IPS-18c (cell line): ENCODE measurements around the gene CAPN14.

Experiments used
- H3K4me3 ChIP-seq: 2 replicates; pipeline ENCODE4 v1.7.0; 2013; ENCODE audit warnings: low read depth, mild to moderate bottlenecking, low read length, moderate library complexity; ENCODE audit not compliant: insufficient read depth
- H3K9me3 ChIP-seq: one replicate; pipeline ENCODE4 v1.6.1; 2013; ENCODE audit warnings: mild to moderate bottlenecking, low read length, moderate library complexity; ENCODE audit not compliant: control insufficient read depth, insufficient read depth

Gene CAPN14

GRCh38 chr2:31233741-31234682 lies 16.7 kb upstream of the CAPN14 start, which contains the start of gene EHD3:
TSS of gene EHD3 (plus strand) at chr2:31234152. CDS start at chr2:31234622, 470 bp downstream.
- H3K9me3 ChIP-seq, result no peaks in the 10 kb centered on the region
- H3K4me3 ChIP-seq, result peak within 1 kb of the TSS; percentile 71

- H3K4me3 ChIP-seq, result no peak overlapping the region
Observed at GRCh38 chr2:31233231-31233630, 15.9 kb upstream of the CAPN14 start.

GRCh38 chr2:31232586-31232985 lies 15.3 kb upstream of the CAPN14 start:
- H3K4me3 ChIP-seq, result no peak overlapping the region
- no peaks in the 10 kb centered on the region for H3K9me3 ChIP-seq

More at GRCh38 chr2:31233231-31233630, 15.9 kb upstream of the CAPN14 start:
- H3K9me3 ChIP-seq, result no peaks in the 10 kb centered on the region

GRCh38 chr2:31231571-31232302 lies 14.4 kb upstream of the CAPN14 start:
- no peak overlapping the region for H3K4me3 ChIP-seq
- H3K9me3 ChIP-seq, result no peaks in the 10 kb centered on the region

- no peaks in the 10 kb centered on the region for H3K9me3 ChIP-seq
- no peak overlapping the region for H3K4me3 ChIP-seq
Observed at GRCh38 chr2:31230751-31231150, 13.4 kb upstream of the CAPN14 start.

GRCh38 chr2:31228717-31229116 lies 11.4 kb upstream of the CAPN14 start:
- Histone ChIP-seq H3K9me3 (no peaks in the 10 kb centered on the region), H3K4me3 (no peak overlapping the region)

GRCh38 chr2:31227711-31228125 lies 10.4 kb upstream of the CAPN14 start:
- no peak overlapping the region for H3K4me3 ChIP-seq
- H3K9me3 ChIP-seq, result no peaks in the 10 kb centered on the region

- H3K9me3 ChIP-seq, result no peaks in the 10 kb centered on the region
- no peak overlapping the region for H3K4me3 ChIP-seq
Observed at GRCh38 chr2:31227110-31227509, 9.8 kb upstream of the CAPN14 start.

GRCh38 chr2:31226266-31226665 lies 9.0 kb upstream of the CAPN14 start:
- Histone ChIP-seq H3K9me3 (no peaks in the 10 kb centered on the region), H3K4me3 (no peak overlapping the region)

- no peaks in the 10 kb centered on the region for H3K9me3 ChIP-seq
- no peak overlapping the region for H3K4me3 ChIP-seq
Observed at GRCh38 chr2:31223749-31224148, 6.4 kb upstream of the CAPN14 start.

- Histone ChIP-seq H3K9me3 (no peaks in the 10 kb centered on the region), H3K4me3 (no peak overlapping the region)
Observed at GRCh38 chr2:31223026-31223425, 5.7 kb upstream of the CAPN14 start.

- Histone ChIP-seq H3K9me3 (no peaks in the 10 kb centered on the region), H3K4me3 (no peak overlapping the region)
Observed at GRCh38 chr2:31222071-31222470, 4.8 kb upstream of the CAPN14 start.

- Histone ChIP-seq H3K4me3 (no peak overlapping the region), H3K9me3 (no peaks in the 10 kb centered on the region)
Observed at GRCh38 chr2:31221544-31221943, 4.2 kb upstream of the CAPN14 start.

- H3K4me3 ChIP-seq, result no peak overlapping the region
Observed at GRCh38 chr2:31219131-31219969, 2.0 kb upstream of the CAPN14 start.

GRCh38 chr2:31216734-31217133 lies 581 bp downstream of the CAPN14 start:
- Histone ChIP-seq H3K4me3 (no peak overlapping the region), H3K9me3 (no peaks in the 10 kb centered on the region)

More at GRCh38 chr2:31219131-31219969, 2.0 kb upstream of the CAPN14 start:
- no peaks in the 10 kb centered on the region for H3K9me3 ChIP-seq

- no peak overlapping the region for H3K4me3 ChIP-seq
- H3K9me3 ChIP-seq, result no peaks in the 10 kb centered on the region
Observed at GRCh38 chr2:31214444-31214915, 2.8 kb downstream of the CAPN14 start.
